ENCODE measurements around the gene MMP3. TPM values are rescaled to one million over a fixed set of nuclear protein-coding genes. Genes with fewer than 3 reads are reported as not detected.
"Not testable (repeated sequence)": the region's sequence is repeated elsewhere in the genome, so short reads cannot be mapped to it uniquely, and the experiment has no call there.

The MMP3 gene
- total RNA-seq, 4 donors from 2014 or later, result 0.82 to 2.7 (median 1.2) TPM; not detected in 1

GRCh38 chr11:102879801-102880200 is 36.4 kb upstream of the MMP3 start:
- Histone ChIP-seq H3K9me3 (no peaks in the 10 kb centered on the region), H3K4me1 (no peaks in the 10 kb centered on the region), H3K27ac (no peak overlapping the region), H3K4me3 (no peak overlapping the region), H3K36me3 (no peaks in the 10 kb centered on the region), H3K27me3 (no peaks in the 10 kb centered on the region)
- WGBS, 2 donors (ENCODE audit: low coverage in 1 of 2), result 82 to 85% methylated on average over 3 to 5 of the region's 5 CpGs
- TF ChIP-seq POLR2A (IDR thresholded peaks at IDR 0.05) (no peak), EP300 (IDR thresholded peaks at IDR 0.05) (no peak), CTCF (IDR thresholded peaks at IDR 0.05) (no peak), POLR2AphosphoS5 (IDR thresholded peaks at IDR 0.05) (no peak)
- no peak for ATAC-seq

- Histone ChIP-seq H3K36me3 (no peaks in the 10 kb centered on the region), H3K27ac (no peak overlapping the region), H3K4me1 (no peaks in the 10 kb centered on the region), H3K27me3 (no peaks in the 10 kb centered on the region), H3K9me3 (no peaks in the 10 kb centered on the region), H3K4me3 (no peak overlapping the region)
- TF ChIP-seq POLR2A (IDR thresholded peaks at IDR 0.05), result no peak
- no peak for TF ChIP-seq POLR2AphosphoS5 (IDR thresholded peaks at IDR 0.05)
- TF ChIP-seq CTCF (IDR thresholded peaks at IDR 0.05), result no peak
- no peak for TF ChIP-seq EP300 (IDR thresholded peaks at IDR 0.05)
- WGBS, 2 donors (ENCODE audit: low coverage in 1 of 2), result 89% methylated on average over 1 of the region's 2 CpGs; no CpG with 5 or more reads in 1 of the 2 donors
- ATAC-seq, result no peak
These were observed 35.2 kb upstream of the MMP3 start for GRCh38 chr11:102878595-102878994.

GRCh38 chr11:102874852-102875251 is 31.4 kb upstream of the MMP3 start, which contains the start of gene MMP12:
TSS of gene MMP12 (minus strand) at chr11:102874982. CDS start at chr11:102874937, 45 bp downstream.
- WGBS, 2 donors (ENCODE audit: low coverage in 1 of 2), result 58 to 61% methylated on average over 4 of the region's 4 CpGs

GRCh38 chr11:102869354-102869964 is 26.1 kb upstream of the MMP3 start:
- not testable (repeated sequence) for ATAC-seq

More at GRCh38 chr11:102874852-102875251, 31.4 kb upstream of the MMP3 start, which contains the start of gene MMP12:
- H3K9me3 ChIP-seq, result no peaks in the 10 kb centered on the region
- no peaks in the 10 kb centered on the region for H3K27me3 ChIP-seq
- TF ChIP-seq EP300 (IDR thresholded peaks at IDR 0.05) (no peak), POLR2AphosphoS5 (IDR thresholded peaks at IDR 0.05) (no peak), CTCF (IDR thresholded peaks at IDR 0.05) (no peak), POLR2A (IDR thresholded peaks at IDR 0.05) (no peak)
- no peak for ATAC-seq
- no peak within 1 kb of the TSS for H3K4me3 ChIP-seq
- no peaks in the 10 kb centered on the region for H3K4me1 ChIP-seq
- H3K27ac ChIP-seq, result no peak within 1 kb of the TSS
- no peaks in the 10 kb centered on the region for H3K36me3 ChIP-seq

GRCh38 chr11:102868339-102868738 is 24.9 kb upstream of the MMP3 start:
- H3K4me1 ChIP-seq, result peaks cover 0 to 11% (median 0%) of the 10 kb centered on the region in 3 donors
- no peak for ATAC-seq
- 20 to 36% methylated on average over 3 of the region's 3 CpGs for WGBS, 2 donors (ENCODE audit: low coverage in 1 of 2)
- no peak overlapping the region for H3K27ac ChIP-seq
- no peaks in the 10 kb centered on the region for H3K27me3 ChIP-seq
- no peak for TF ChIP-seq CTCF (IDR thresholded peaks at IDR 0.05)
- no peak for TF ChIP-seq EP300 (IDR thresholded peaks at IDR 0.05)
- TF ChIP-seq POLR2AphosphoS5 (IDR thresholded peaks at IDR 0.05), result no peak
- no peak for TF ChIP-seq POLR2A (IDR thresholded peaks at IDR 0.05)
- H3K4me3 ChIP-seq, result no peak overlapping the region
- H3K36me3 ChIP-seq, result no peaks in the 10 kb centered on the region
- no peaks in the 10 kb centered on the region for H3K9me3 ChIP-seq

More at GRCh38 chr11:102869354-102869964, 26.1 kb upstream of the MMP3 start:
- not testable (repeated sequence) for H3K9me3 ChIP-seq, H3K4me3 ChIP-seq, H3K27ac ChIP-seq, H3K4me1 ChIP-seq, H3K36me3 ChIP-seq, H3K27me3 ChIP-seq
- 90 to 95% methylated on average over 3 to 4 of the region's 8 CpGs for WGBS, 2 donors (ENCODE audit: low coverage in 1 of 2)

Data from gastroesophageal sphincter (tissue), 4 donors.